ENCODE measurements around the gene SKI.

The SKI gene

GRCh38 chr1:2352341-2352896 lies 124.3 kb downstream of the SKI start:
- no peak for DNase-seq (ENCODE audit: low read depth, low spot score)

- no peak for DNase-seq (ENCODE audit: low read depth, low spot score)
Measured at GRCh38 chr1:2352897-2353550, 124.9 kb downstream of the SKI start.

GRCh38 chr1:2353551-2354438 lies 125.7 kb downstream of the SKI start:
- no peak for DNase-seq (ENCODE audit: low read depth, low spot score)

- DNase-seq (ENCODE audit: low read depth, low spot score) = no peak
Measured at GRCh38 chr1:2354511-2355372, 126.6 kb downstream of the SKI start.

GRCh38 chr1:2355373-2356261 lies 127.5 kb downstream of the SKI start:
- DNase-seq (ENCODE audit: low read depth, low spot score) = no peak

- no peak for DNase-seq (ENCODE audit: low read depth, low spot score)
Measured at GRCh38 chr1:2356401-2356800, 128.3 kb downstream of the SKI start.

GRCh38 chr1:2356911-2357845 lies 129.1 kb downstream of the SKI start:
- no peak for DNase-seq (ENCODE audit: low read depth, low spot score)

GRCh38 chr1:2358072-2358471 lies 130.0 kb downstream of the SKI start:
- DNase-seq (ENCODE audit: low read depth, low spot score) = no peak

- DNase-seq (ENCODE audit: low read depth, low spot score) = no peak
Measured at GRCh38 chr1:2358651-2359640, 130.8 kb downstream of the SKI start.

Measured in activated naive CD8-positive, alpha-beta T cell treated with anti-CD3 and anti-CD28 coated beads, Interleukin-2, amount 50 U/mL, for 16 hours (primary cell).